ENCODE results near the gene SPTLC2.

SPTLC2 gene

GRCh38 chr14:77478029-77478428 is 138.4 kb downstream of the SPTLC2 start:
- Histone ChIP-seq H4K20me1 (ENCODE audit: insufficient read depth) (no peaks in the 10 kb centered on the region), H3K9ac (no peak overlapping the region), H3K79me2 (ENCODE audit: insufficient read depth, low read depth) (no peaks in the 10 kb centered on the region), H3K27ac (no peak overlapping the region), H2AFZ (ENCODE audit: low read depth) (no peak overlapping the region), H3K36me3 (ENCODE audit: insufficient read depth) (no peaks in the 10 kb centered on the region), H3K27me3 (ENCODE audit: insufficient read depth, low read depth) (no peaks in the 10 kb centered on the region), H3K4me2 (no peak overlapping the region), H3K4me3 (IDR thresholded peaks at IDR 0.05; ENCODE audit: insufficient read depth, low read depth, low read length) (no peak overlapping the region), H3K4me1 (ENCODE audit: low read depth, poor library complexity, severe bottlenecking) (no peaks in the 10 kb centered on the region)
- TF ChIP-seq, protein P1, sequence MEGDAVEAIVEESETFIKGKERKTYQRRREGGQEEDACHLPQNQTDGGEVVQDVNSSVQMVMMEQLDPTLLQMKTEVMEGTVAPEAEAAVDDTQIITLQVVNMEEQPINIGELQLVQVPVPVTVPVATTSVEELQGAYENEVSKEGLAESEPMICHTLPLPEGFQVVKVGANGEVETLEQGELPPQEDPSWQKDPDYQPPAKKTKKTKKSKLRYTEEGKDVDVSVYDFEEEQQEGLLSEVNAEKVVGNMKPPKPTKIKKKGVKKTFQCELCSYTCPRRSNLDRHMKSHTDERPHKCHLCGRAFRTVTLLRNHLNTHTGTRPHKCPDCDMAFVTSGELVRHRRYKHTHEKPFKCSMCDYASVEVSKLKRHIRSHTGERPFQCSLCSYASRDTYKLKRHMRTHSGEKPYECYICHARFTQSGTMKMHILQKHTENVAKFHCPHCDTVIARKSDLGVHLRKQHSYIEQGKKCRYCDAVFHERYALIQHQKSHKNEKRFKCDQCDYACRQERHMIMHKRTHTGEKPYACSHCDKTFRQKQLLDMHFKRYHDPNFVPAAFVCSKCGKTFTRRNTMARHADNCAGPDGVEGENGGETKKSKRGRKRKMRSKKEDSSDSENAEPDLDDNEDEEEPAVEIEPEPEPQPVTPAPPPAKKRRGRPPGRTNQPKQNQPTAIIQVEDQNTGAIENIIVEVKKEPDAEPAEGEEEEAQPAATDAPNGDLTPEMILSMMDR (conservative IDR thresholded peaks at IDR 0.05; ENCODE audit: low read depth, low read length) = no peak

GRCh38 chr14:77475432-77476115 is 140.9 kb downstream of the SPTLC2 start:
- Histone ChIP-seq H3K27me3 (ENCODE audit: insufficient read depth, low read depth) (no peaks in the 10 kb centered on the region), H4K20me1 (ENCODE audit: insufficient read depth) (no peaks in the 10 kb centered on the region), H2AFZ (ENCODE audit: low read depth) (no peak overlapping the region), H3K4me3 (IDR thresholded peaks at IDR 0.05; ENCODE audit: insufficient read depth, low read depth, low read length) (no peak overlapping the region), H3K79me2 (ENCODE audit: insufficient read depth, low read depth) (no peaks in the 10 kb centered on the region), H3K27ac (no peak overlapping the region), H3K9ac (no peak overlapping the region), H3K4me2 (no peak overlapping the region), H3K4me1 (ENCODE audit: low read depth, poor library complexity, severe bottlenecking) (no peaks in the 10 kb centered on the region), H3K36me3 (ENCODE audit: insufficient read depth) (no peaks in the 10 kb centered on the region)
- TF ChIP-seq, protein P1 (conservative IDR thresholded peaks at IDR 0.05; ENCODE audit: low read depth, low read length) = no peak

DNA sequence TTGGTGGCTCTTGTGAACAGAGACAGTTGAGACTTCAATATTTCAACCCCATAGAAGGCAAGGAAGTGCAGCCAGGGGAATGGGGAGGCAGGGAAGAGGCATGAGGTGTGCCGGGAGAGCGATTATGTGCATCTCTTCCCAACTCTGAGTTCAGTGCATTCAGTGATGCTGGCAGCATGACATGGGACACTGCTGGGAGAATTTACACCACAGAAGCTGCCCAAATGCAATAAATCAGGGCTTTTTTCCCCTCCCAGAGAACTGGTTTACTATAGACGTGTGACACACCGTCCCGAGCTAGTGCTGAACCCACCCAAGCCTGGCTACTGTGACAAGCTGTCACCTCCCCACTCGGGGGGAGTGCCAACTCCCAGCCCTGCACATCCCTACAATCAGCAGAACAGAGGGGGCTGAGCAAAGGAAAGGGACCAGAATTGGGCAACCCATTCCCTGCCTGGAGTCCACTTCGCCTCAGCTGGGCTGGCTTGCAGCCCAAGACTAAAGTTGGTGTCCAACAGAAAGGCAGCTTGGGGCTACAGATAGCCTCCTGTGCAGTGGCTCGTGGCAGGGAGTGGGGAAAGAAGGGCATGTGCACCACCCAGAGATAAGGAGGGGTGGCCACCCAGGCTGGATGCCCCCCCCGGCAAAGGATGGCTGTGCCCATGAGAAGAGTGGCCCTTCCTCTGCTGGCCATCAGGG is 141.8 kb downstream of the SPTLC2 start:
- H3K4me2 ChIP-seq = no peak overlapping the region
- H3K9ac ChIP-seq = no peak overlapping the region
- H3K4me1 ChIP-seq (ENCODE audit: low read depth, poor library complexity, severe bottlenecking) = no peaks in the 10 kb centered on the region
- no peaks in the 10 kb centered on the region for H3K27me3 ChIP-seq (ENCODE audit: insufficient read depth, low read depth)
- H4K20me1 ChIP-seq (ENCODE audit: insufficient read depth) = no peaks in the 10 kb centered on the region
- no peaks in the 10 kb centered on the region for H3K36me3 ChIP-seq (ENCODE audit: insufficient read depth)
- no peak overlapping the region for H3K4me3 ChIP-seq (IDR thresholded peaks at IDR 0.05; ENCODE audit: insufficient read depth, low read depth, low read length)
- H3K79me2 ChIP-seq (ENCODE audit: insufficient read depth, low read depth) = no peaks in the 10 kb centered on the region
- no peak overlapping the region for H3K27ac ChIP-seq
- no peak overlapping the region for H2AFZ ChIP-seq (ENCODE audit: low read depth)
- TF ChIP-seq, protein P1 (conservative IDR thresholded peaks at IDR 0.05; ENCODE audit: low read depth, low read length) = no peak

- Histone ChIP-seq H3K27me3 (ENCODE audit: insufficient read depth, low read depth) (no peaks in the 10 kb centered on the region), H3K79me2 (ENCODE audit: insufficient read depth, low read depth) (no peaks in the 10 kb centered on the region), H3K4me2 (no peak overlapping the region), H3K9ac (no peak overlapping the region), H3K4me1 (ENCODE audit: low read depth, poor library complexity, severe bottlenecking) (no peaks in the 10 kb centered on the region), H3K27ac (no peak overlapping the region), H3K36me3 (ENCODE audit: insufficient read depth) (no peaks in the 10 kb centered on the region), H3K4me3 (IDR thresholded peaks at IDR 0.05; ENCODE audit: insufficient read depth, low read depth, low read length) (no peak overlapping the region), H2AFZ (ENCODE audit: low read depth) (no peak overlapping the region), H4K20me1 (ENCODE audit: insufficient read depth) (no peaks in the 10 kb centered on the region)
- TF ChIP-seq, protein P1 (conservative IDR thresholded peaks at IDR 0.05; ENCODE audit: low read depth, low read length) = no peak
Observed at GRCh38 chr14:77473921-77474320, 142.5 kb downstream of the SPTLC2 start.
